Heart left ventricle (tissue), 16 donors: ENCODE data around the gene UTS2. TPM values are rescaled to one million over a fixed set of nuclear protein-coding genes. Genes with fewer than 3 reads are reported as not detected.

Experiments used
- ATAC-seq, 4 donors: fragments of 200-7000 bp; cut with Tn5 transposase; one replicate each; pipeline ENCODE4 v1.9.1; 2020 to 2022; ENCODE audit warnings: moderate library complexity in 4 of 4, mild to moderate bottlenecking in 3 of 4, moderate number of reproducible peaks in 1 of 4
- DNase-seq, 5 donors: peaks; one replicate each; pipeline ENCODE4 v3.0.0-alpha.2; 2020
- H3K27ac ChIP-seq, 12 donors: fragments of 200-600 bp; sonication (generic) in 4 of 12; one replicate each; pipeline versions ENCODE4 v1.5.0 to v1.8.0; 2016 to 2022; ENCODE audit warnings: mild to moderate bottlenecking in 2 of 12
- H3K27me3 ChIP-seq, 9 donors: fragments of 200-600 bp; sonication (generic) in 2 of 9; one replicate each; pipeline versions ENCODE4 v1.5.1 to v1.8.0; 2016 to 2022; ENCODE audit warnings: mild to moderate bottlenecking in 3 of 9
- H3K36me3 ChIP-seq, 9 donors: fragments of 200-600 bp; sonication (generic) in 2 of 9; one replicate each; pipeline versions ENCODE4 v1.5.0 to v1.8.0; 2018 to 2022; ENCODE audit warnings: mild to moderate bottlenecking in 2 of 9
- H3K4me1 ChIP-seq, 12 donors: fragments of 200-600 bp; sonication (generic) in 4 of 12; one replicate each; pipeline versions ENCODE4 v1.5.0 to v1.8.0; 2016 to 2022; ENCODE audit warnings: mild to moderate bottlenecking in 3 of 12
- H3K4me3 ChIP-seq, 12 donors: fragments of 200-600 bp; sonication (generic) in 4 of 12; one replicate each; pipeline versions ENCODE4 v1.5.0 to v1.8.0; 2017 to 2022; ENCODE audit warnings: mild to moderate bottlenecking in 9 of 12, moderate library complexity in 4 of 12
- H3K9me3 ChIP-seq, 12 donors: fragments of 200-600 bp; sonication (generic) in 4 of 12; one replicate each; pipeline versions ENCODE4 v1.5.0 to v1.8.0; 2016 to 2022; ENCODE audit warnings: mild to moderate bottlenecking in 1 of 12
- CTCF ChIP-seq, 12 donors: fragments of 200-600 bp; sonication (generic) in 4 of 12; IDR thresholded peaks; one replicate each; pipeline versions ENCODE4 v1.5.0 to v1.8.0; 2018 to 2022; ENCODE audit warnings: antibody characterized with exemption in 12 of 12, mild to moderate bottlenecking in 5 of 12
- POLR2A ChIP-seq, 2 donors: fragments of 450-650 bp; IDR thresholded peaks; one replicate each; pipeline ENCODE4 v1.6.1; 2017; ENCODE audit warnings: antibody characterized with exemption in 2 of 2, mild to moderate bottlenecking in 2 of 2, moderate library complexity in 2 of 2
- WGBS, 4 donors: extraction: QIAGEN DNeasy Blood & Tissue Kit in 2 of 4; methylation state at CpG; one replicate each; pipeline versions ENCODE4 v1.1.5 to v1.1.7; 2013 to 2018; 5-methylcytosine and 5-hydroxymethylcytosine counted together
- intact Hi-C, 10 donors: fragments of 100-400 bp; cut with DNase I; formaldehyde crosslinking; loops; one replicate each; pipeline versions ENCODE4 v1.11.1 to v1.14.2; 2022
- polyA plus RNA-seq, 2 donors: library from polyadenylated mRNA; stranded (reverse); fragments of 200-250 nt; gene quantifications; one replicate each; pipeline ENCODE4 v1.2.3, GENCODE V29; 2013
- total RNA-seq, 9 donors: library from RNA; depleted of rRNA in 2 of 9; stranded (reverse); fragments of >200 nt in 2 of 9; fragmentation: NEBNext Ultra II Directional in 3 of 9; extraction: Animal tissue kit (Norgen Biotek cat#: 25700) in 3 of 9; gene quantifications; one replicate each; pipeline versions ENCODE4 v1.1.0 to v1.2.4, GENCODE V29; 2016 to 2023
- donor health status: ischemic (EF 13 %, LVEDD 7.1; RV severe dilation, severe dysfunction).
- donor health status: healthy with polysubstance abuse.
- donor health status: DM: no; HTN: yes; CAD: no.
- donor health status: DM: no; HTN: no; CAD: no.
- donor health status: ischemic (EF 25% LVEDD 6.9; RV normal size, moderate dysfunction).
- donor health status: ischemic (EF 25% LVEDD 5.7; RV mildly dilated, moderate dysfunction).
- donor health status: healthy.
- donor health status: DM: yes; HTN: yes; CAD: no.
- donor health status: ischemic (EF 35%, LVEDD 5.7; RV mildly dilated, moderate dysfunction).
- donor health status: nonischemic (EF 11% LVEDD 7.7; RV severe dilation, severe dysfunction).
- donor health status: DM: yes; HTN: yes; CAD: no.
- donor health status: PGD.
- donor health status: ischemic (EF 29% LVEDD 5.4; RV normal size, mild dysfunction).
- donor health status: nonischemic (EF 23%, LVEDD 6.1; RV moderate dilation, normal function).

UTS2 gene
- total and polyA plus RNA-seq, 11 donors, result 0.54 TPM; not detected in 10

GRCh38 chr1:7850786-7851185, 2.1 kb downstream of the UTS2 start:
- Histone ChIP-seq H3K9me3 (no peaks in the 10 kb centered on the region), H3K27me3 (peaks cover 0 to 3% (median 0%) of the 10 kb centered on the region in 9 donors), H3K4me1 (no peaks in the 10 kb centered on the region), H3K27ac (no peak overlapping the region), H3K36me3 (peaks cover 0 to 5% (median 0%) of the 10 kb centered on the region in 9 donors), H3K4me3 (no peak overlapping the region)
- no peak for ATAC-seq
- 84 to 86% (median 85%) methylated on average over 15 of the region's 15 CpGs for WGBS, 4 donors
- TF ChIP-seq CTCF (IDR thresholded peaks at IDR 0.05), result no peak
- TF ChIP-seq POLR2A (IDR thresholded peaks at IDR 0.05), result no peak
- DNase-seq, result no peak
- intact Hi-C loops, result no loop called here

- intact Hi-C loops, result no loop called here
- no peak for TF ChIP-seq CTCF (IDR thresholded peaks at IDR 0.05)
- no peak for TF ChIP-seq POLR2A (IDR thresholded peaks at IDR 0.05)
- Histone ChIP-seq H3K27ac (no peak overlapping the region), H3K4me1 (no peaks in the 10 kb centered on the region), H3K9me3 (no peaks in the 10 kb centered on the region), H3K36me3 (peaks cover 0 to 36% (median 19%) of the 10 kb centered on the region in 9 donors), H3K4me3 (no peak overlapping the region), H3K27me3 (peaks cover 0 to under 1% (median 0%) of the 10 kb centered on the region in 9 donors)
- WGBS, 4 donors, result 45 to 69% (median 61%) methylated on average over 4 of the region's 4 CpGs
- DNase-seq (no peak), ATAC-seq (no peak)
Observed at GRCh38 chr1:7847599-7847998, 5.3 kb downstream of the UTS2 start.

DNA sequence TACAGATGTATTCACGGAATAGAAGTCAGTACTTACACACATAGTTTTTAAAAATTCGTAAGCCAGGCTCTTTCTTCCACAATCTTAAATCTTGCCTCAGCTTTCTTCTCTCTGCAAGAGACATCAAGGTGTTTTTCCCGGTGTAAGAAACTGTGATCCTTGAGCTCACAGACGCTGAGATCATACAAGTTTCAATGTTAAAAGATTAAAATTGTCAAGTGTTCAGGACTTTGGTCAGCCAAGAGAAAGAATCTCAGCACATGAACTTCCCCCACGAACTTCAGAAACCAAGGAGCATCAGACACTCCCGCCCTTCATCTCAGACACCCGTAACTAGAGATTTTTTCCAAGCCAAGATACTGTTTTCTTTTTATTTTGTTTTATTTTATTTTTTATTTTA, 6.2 kb downstream of the UTS2 start:
- TF ChIP-seq POLR2A (IDR thresholded peaks at IDR 0.05) (no peak), CTCF (IDR thresholded peaks at IDR 0.05) (no peak)
- H3K27ac ChIP-seq, result no peak overlapping the region
- H3K4me1 ChIP-seq, result no peaks in the 10 kb centered on the region
- intact Hi-C loops, result no loop called here
- 86 to 90% (median 89%) methylated on average over 7 of the region's 7 CpGs for WGBS, 4 donors
- no peak overlapping the region for H3K4me3 ChIP-seq
- ATAC-seq, result no peak
- no peaks in the 10 kb centered on the region for H3K27me3 ChIP-seq
- no peaks in the 10 kb centered on the region for H3K9me3 ChIP-seq
- no peak for DNase-seq
- peaks cover 0 to 46% (median 23%) of the 10 kb centered on the region in 9 donors for H3K36me3 ChIP-seq

GRCh38 chr1:7845761-7846160, 7.1 kb downstream of the UTS2 start:
- TF ChIP-seq CTCF (IDR thresholded peaks at IDR 0.05) (no peak), POLR2A (IDR thresholded peaks at IDR 0.05) (no peak)
- no peaks in the 10 kb centered on the region for H3K4me1 ChIP-seq
- H3K27ac ChIP-seq, result no peak overlapping the region
- 59 to 91% (median 80%) methylated on average over 2 of the region's 2 CpGs for WGBS, 4 donors
- H3K27me3 ChIP-seq, result no peaks in the 10 kb centered on the region
- intact Hi-C loops, result no loop called here
- no peaks in the 10 kb centered on the region for H3K9me3 ChIP-seq
- DNase-seq (no peak), ATAC-seq (no peak)
- peaks cover 0 to 55% (median 32%) of the 10 kb centered on the region in 9 donors for H3K36me3 ChIP-seq
- H3K4me3 ChIP-seq, result no peak overlapping the region
